ENCODE results near the gene SLCO2A1. TPM values are rescaled to one million over a fixed set of nuclear protein-coding genes. Genes with fewer than 3 reads are reported as not detected.

The SLCO2A1 gene
- total and polyA plus RNA-seq, 2 experiments from 2014 or later = 0.31 to 1.0 TPM

GRCh38 chr3:134066651-134067530, 37.2 kb upstream of the SLCO2A1 start (continued):
- no peak for TF ChIP-seq ZNF462 (CRISPR knock-in tag; IDR thresholded peaks at IDR 0.05)
- no peak for TF ChIP-seq CREB1 (CRISPR knock-in tag; IDR thresholded peaks at IDR 0.05; ENCODE audit: low read depth)
- no peak for TF ChIP-seq REST (IDR thresholded peaks at IDR 0.05; ENCODE audit: unreplicated experiment)
- TF ChIP-seq ZNF114 (CRISPR knock-in tag; IDR thresholded peaks at IDR 0.05) = no peak

All from GM23338 (cell line).